MV-4-11 (cell line): ENCODE results near the gene CIC.
"Not testable (repeated sequence)": the region's sequence is repeated elsewhere in the genome, so short reads cannot be mapped to it uniquely, and the experiment has no call there.

Experiments
- DNase-seq: peaks from one replicate; lab custom pipeline; 2025; lab: John Stamatoyannopoulos, UW

The CIC gene

GRCh38 chr19:42333975-42334696 lies 65.1 kb downstream of the CIC start:
- DNase-seq: no peak

- no peak for DNase-seq
Observed at GRCh38 chr19:42334697-42335373, 65.8 kb downstream of the CIC start.

GRCh38 chr19:42335374-42335936 lies 66.4 kb downstream of the CIC start:
- peak; percentile 40 for DNase-seq

- DNase-seq: no peak
Observed at GRCh38 chr19:42335971-42336370, 66.9 kb downstream of the CIC start.

- DNase-seq: not testable (repeated sequence)
Observed at GRCh38 chr19:42339126-42339860, 70.2 kb downstream of the CIC start.

- DNase-seq: not testable (repeated sequence)
Observed at GRCh38 chr19:42339922-42340321, 70.9 kb downstream of the CIC start.

- DNase-seq: no peak
Observed at GRCh38 chr19:42343344-42344110, 74.5 kb downstream of the CIC start.

GRCh38 chr19:42344336-42344893 lies 75.4 kb downstream of the CIC start:
- no peak for DNase-seq
